ENCODE data around the gene JMJD1C. TPM values are rescaled to one million over a fixed set of nuclear protein-coding genes. Genes with fewer than 3 reads are reported as not detected.

The JMJD1C gene
- total RNA-seq, 1 donor from 2014 or later, result 141 TPM

DNA sequence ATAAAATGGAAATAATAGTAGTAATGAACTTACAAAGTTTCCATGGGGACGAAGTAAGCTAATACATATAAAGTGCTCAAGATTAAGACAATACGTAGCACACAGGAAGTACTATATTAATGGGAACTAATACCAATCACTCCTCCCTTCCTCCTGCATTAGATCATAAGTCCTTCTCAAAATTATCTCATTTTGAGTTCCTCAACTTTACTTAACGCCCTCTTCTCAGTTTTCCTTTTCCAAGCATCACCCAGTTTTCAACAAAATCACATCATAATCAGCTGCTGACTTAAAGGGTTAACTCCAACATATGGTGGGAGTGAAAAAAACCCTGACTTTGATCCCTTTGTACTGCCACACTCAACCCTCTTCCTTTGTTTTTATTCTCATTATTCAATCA, 24.4 kb downstream of the JMJD1C start:
- ATAC-seq, result no peak
- intact Hi-C loops (cut with DNase I), result no loop called here

GRCh38 chr10:63439607-63440006, 26.2 kb downstream of the JMJD1C start:
- DNase-seq (ENCODE audit: low spot score) (no peak), ATAC-seq (no peak)
- intact Hi-C loops (cut with DNase I), result no loop called here

More for the DNA sequence above, 24.4 kb downstream of the JMJD1C start:
- no peak for DNase-seq (ENCODE audit: low spot score)

DNA sequence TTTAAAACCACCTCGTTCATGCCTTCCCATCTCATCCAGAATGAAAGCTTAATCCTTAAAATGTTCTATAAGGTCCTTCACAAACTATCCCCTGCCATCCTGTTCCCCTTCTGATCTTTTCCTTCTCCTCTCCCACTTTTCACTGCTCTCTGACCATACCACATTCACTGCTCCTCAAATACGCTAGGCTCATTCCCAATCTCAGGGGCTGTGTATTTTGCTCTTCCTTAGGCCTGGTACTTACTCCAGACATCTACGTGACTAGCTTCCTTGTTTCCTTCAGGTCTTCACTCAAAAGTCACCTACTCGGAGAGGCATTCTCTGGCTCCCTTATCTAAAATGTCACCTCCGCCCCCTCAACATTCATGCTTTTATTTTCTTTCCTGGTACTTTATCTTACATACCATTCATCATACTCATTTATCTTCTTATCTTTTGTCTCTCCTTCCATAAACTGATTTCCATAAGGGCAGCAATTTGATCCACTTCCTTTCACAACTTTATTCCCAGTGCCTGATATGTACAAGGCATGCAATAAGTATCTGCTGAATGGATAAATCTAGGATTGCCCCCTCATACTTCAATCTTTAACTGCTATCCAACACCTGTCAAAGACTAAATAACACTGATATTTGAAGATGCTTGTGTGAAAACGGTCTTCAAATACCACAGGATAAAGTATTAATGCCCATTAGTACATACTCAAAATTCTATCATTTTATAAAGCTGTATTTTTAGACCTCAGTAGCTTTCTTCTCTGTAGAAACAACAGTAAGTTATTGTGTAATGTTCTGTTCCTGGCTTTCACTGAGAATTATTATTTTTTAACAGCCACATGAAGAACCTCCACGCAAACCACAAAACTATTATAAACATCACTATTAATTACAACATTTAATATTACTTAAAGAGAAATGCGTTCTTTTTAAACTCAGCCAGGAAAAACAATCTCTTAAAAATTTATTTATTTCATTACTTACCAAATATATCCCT, 27.0 kb downstream of the JMJD1C start:
- peak; percentile 67 for ATAC-seq
- no peak for DNase-seq (ENCODE audit: low spot score)
- intact Hi-C loops (cut with DNase I), result no loop called here

GRCh38 chr10:63437116-63437949, 28.4 kb downstream of the JMJD1C start:
- intact Hi-C loops (cut with DNase I), result no loop called here
- ATAC-seq, result no peak
- no peak for DNase-seq (ENCODE audit: low spot score)

- intact Hi-C loops (cut with DNase I), result no loop called here
- DNase-seq (ENCODE audit: low spot score) (no peak), ATAC-seq (no peak)
Observed at GRCh38 chr10:63436225-63436624, 29.6 kb downstream of the JMJD1C start.

DNA sequence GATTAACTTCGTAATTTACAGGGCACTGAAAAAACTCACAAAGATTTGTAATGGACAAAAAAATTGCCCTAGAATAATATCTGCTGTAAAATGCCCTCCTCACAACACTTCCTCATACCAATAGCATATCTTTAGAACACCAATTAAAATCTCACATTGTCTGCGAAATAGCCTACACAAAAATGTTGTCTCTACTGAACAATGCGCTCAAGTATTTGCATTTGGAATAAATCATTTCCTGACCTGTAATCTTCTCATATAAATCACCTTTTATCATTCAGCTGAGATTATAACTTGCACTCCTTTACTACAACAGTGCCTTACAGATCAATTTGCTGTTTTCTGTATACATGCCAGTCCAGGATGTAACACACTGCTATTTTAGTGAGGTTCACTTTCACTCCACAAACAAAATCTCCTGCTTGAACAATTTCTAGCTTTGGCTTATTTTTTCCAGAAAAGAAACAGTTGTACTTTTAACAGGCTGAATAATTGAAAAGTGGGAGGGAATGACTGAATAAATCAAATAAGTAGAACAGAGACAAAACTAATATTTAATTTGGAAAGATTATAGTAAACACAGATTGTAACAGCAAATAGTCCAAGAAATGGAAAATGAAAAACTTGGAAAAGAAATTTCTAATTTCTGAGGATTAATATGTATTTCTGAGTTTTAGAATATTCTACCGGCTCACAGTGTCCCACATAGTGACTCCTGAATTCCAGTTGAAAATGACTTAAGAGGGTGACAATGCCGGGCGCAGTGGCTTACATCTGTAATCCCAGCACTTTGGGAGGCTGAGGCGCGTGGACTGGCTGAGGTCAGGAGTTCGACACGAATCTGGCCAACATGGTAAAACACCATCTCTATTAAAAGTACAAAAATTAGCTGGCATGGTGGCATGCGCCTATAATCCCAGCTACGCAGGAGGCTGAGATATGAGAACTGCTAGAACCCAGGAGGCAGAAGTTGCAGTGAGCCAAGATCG, 30.6 kb downstream of the JMJD1C start:
- no peak for DNase-seq (ENCODE audit: low spot score)
- peak; percentile 41 for ATAC-seq
- intact Hi-C loops (cut with DNase I), result no loop called here

DNA sequence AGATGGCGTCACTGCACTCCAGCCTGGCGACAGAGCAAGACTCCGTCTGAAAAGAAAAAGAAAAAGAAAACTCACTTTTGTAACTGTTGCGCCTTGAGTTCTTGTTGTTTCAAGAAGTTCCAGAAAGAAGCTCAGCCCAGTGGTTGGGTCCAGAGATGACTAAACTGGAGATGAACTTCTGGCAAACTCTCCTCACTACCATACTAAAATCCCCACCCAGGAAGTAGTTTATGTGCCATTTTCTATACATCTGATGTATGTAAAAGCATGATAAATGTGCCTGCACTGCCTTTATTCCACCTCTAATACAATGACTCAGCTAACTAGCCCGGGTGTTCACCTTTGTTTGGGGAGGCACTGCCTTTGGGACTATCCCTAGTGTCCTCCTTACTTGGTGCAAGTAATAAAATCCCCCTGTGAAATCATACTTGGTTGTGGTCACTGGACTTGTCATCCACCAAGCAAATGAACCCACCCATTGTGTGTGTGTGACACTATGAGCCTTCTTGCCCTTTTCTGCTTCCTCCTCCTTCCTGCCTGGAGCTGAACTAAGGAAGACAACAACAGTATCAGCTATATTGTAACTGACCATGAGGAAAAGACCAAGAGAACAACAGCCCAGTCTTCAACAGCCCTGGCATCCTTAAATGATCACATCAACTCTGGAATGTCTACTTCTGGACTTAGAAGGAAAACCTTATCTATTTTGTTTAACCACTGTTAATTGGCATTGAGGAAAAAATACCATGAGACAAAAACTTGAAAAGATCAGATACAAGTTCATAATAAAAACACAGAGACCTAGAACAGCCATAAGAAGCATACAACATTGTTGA, 33.6 kb downstream of the JMJD1C start:
- no peak for DNase-seq (ENCODE audit: low spot score)
- intact Hi-C loops (cut with DNase I), result no loop called here
- peak; percentile 45 for ATAC-seq

DNA sequence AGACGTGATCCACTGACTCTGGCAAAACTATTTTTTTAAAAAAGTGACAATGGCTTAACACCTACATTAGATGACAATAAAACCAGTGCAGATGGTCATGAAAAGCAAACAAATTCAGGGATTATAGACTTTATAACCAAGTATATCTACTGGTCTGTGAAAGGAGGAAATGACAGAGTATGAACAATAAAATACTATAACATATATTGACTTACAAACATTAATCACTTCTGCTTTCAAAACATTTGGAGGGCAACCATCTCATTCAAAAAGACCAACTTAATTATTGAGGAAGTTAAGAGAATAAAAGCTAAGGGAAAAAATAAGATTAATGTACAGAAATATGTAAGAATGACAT, 34.8 kb downstream of the JMJD1C start:
- ATAC-seq (no peak), DNase-seq (ENCODE audit: low spot score) (no peak)
- intact Hi-C loops (cut with DNase I), result no loop called here

DNA sequence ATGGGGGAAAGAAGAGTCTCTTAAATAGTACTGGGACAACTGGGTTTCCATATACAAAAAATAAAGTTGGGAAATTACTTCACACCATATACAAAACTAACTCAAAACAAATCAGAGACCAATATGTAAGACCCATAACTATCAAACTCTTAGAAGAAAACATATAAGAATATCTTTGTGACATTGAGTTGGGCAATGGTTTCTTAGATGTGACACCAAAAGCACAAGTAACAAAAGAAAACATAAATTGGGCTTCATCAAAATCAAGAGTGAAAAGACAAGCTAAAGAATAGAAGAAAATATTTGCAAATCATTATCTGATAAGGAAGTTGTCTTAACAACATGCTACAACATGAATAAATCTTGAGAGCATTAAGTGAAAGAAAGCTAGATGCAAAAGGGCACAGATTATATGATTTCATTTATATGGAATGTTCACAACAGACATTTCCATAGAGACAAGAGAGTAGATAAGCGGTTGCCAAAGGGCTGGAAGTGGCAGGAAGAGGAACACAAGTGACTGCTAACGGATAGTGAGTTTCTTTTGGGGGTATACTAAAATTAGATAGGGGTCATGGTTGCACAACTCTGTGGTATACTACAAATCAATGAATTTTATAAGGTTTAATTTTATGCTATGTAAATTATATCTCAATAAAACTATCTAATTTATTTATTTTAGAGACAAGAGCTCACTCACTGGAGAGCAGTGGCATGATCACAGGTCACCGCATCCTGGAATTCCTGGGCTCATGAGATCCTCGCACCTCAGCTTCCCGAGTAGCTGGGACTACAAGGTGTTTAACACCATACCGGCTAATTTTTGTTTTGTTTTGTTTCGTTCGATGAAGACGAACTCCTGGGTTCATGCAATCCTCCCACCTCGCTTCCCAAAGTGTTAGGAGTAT, 35.4 kb downstream of the JMJD1C start:
- ATAC-seq, result no peak
- no peak for DNase-seq (ENCODE audit: low spot score)
- intact Hi-C loops (cut with DNase I), result no loop called here

DNA sequence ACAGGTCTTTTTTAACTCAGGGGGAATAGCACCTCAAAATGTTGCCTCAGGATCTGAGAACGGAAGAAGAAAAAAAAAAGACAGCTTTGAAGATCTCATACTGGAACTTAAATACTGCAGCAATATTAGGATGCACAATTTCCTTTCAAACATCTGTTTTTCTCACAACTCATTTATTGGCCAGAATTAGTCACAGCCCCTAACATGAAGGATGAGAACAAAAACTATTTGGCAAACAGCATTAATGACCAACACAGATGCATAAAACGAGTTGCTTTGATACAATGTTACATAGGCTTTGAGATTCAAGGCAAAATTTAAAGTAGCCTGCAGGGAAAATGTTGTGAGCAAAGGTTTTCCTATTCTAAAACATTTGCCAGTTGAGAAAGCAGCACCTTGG, 36.5 kb downstream of the JMJD1C start:
- ATAC-seq, result no peak
- intact Hi-C loops (cut with DNase I), result no loop called here

DNA sequence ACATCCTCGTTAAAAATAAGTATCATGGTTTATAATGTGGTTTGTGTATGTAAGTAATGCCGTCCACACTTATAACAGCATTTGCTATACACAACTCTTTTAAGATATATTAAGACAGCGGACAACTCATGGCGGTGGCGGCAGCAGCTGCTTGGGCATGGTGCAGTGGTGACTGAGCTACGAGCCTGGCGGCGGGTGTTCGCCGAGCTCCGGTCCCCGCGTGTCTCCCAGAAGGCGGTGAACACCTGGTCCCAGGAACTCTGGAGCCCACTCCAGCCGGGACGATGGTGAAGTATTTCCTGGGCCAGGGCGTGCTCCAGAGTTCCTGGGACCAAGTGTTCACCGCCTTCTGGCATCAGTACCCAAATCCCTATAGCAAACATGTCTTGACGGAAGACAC, 38.8 kb downstream of the JMJD1C start:
- DNase-seq (ENCODE audit: low spot score), result no peak
- intact Hi-C loops (cut with DNase I), result no loop called here
- ATAC-seq, result no peak

More for the DNA sequence above, 36.5 kb downstream of the JMJD1C start:
- DNase-seq (ENCODE audit: low spot score), result no peak

GRCh38 chr10:63425512-63425911, 40.3 kb downstream of the JMJD1C start:
- DNase-seq (ENCODE audit: low spot score), result no peak
- intact Hi-C loops (cut with DNase I), result no loop called here

DNA sequence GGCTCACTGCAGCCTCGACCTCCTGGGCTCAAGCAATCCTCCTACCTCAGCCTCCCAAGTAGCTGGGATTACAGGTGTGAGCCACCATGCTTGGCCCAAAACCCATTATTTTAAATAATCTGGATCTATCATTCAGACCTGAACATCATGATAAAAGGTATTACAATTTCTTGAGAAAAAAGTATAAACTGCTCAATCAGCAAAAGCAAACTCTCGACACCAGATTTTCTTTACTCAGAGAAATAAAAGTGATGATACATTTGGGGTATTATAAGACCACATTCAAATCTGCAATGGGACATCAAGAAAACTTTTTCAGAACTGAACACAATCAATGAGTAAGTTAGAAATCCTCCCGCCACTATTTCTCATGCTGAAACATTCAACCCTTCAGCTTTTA, 41.2 kb downstream of the JMJD1C start:
- intact Hi-C loops (cut with DNase I), result no loop called here
- no peak for DNase-seq (ENCODE audit: low spot score)
- ATAC-seq, result no peak

More at GRCh38 chr10:63425512-63425911, 40.3 kb downstream of the JMJD1C start:
- no peak for ATAC-seq

- intact Hi-C loops (cut with DNase I), result no loop called here
- ATAC-seq, result no peak
Observed at GRCh38 chr10:63423494-63423893, 42.3 kb downstream of the JMJD1C start.

GRCh38 chr10:63421591-63421990, 44.2 kb downstream of the JMJD1C start:
- ATAC-seq (peak; percentile 49), DNase-seq (ENCODE audit: low spot score) (no peak)
- intact Hi-C loops (cut with DNase I), result no loop called here

More at GRCh38 chr10:63423494-63423893, 42.3 kb downstream of the JMJD1C start:
- DNase-seq (ENCODE audit: low spot score), result no peak

DNA sequence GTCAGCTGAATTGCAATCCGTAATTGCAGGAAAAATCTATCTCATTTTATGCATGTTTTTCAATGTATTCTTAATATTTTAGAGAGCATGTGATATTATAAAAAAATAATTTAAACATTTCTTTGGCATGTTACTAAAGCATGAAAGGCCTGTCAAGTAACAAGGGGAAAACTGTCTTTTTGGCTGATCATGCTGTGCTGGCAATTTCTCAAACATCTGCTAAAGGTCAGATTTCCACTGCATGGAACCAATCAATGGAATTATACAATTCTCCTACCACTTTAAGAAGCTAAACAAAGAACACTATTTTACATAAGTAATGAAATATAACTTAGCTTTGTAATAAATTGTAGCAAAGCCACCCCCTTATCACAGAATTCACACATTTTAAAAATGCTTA, 49.4 kb downstream of the JMJD1C start:
- intact Hi-C loops (cut with DNase I), result no loop called here
- ATAC-seq (no peak), DNase-seq (ENCODE audit: low spot score) (no peak)
